HEK293T (cell line): ENCODE results near the gene CCDC14.

Experiments used
- FOXA1 ChIP-seq: fragments of 450-650 bp; IDR thresholded peaks from 2 replicates; pipeline ENCODE4 v1.6.1; 2016; ENCODE audit warnings: mild to moderate bottlenecking
- SP1 ChIP-seq: fragments of 450-650 bp; IDR thresholded peaks from 2 replicates; pipeline ENCODE4 v1.6.1; 2017
- ZNF384 ChIP-seq: fragments of 450-650 bp; IDR thresholded peaks from 2 replicates; pipeline ENCODE4 v1.6.1; 2016

- TF ChIP-seq SP1 (no peak), FOXA1 (no peak), ZNF384 (no peak)
These were observed 36.5 kb upstream of the CCDC14 start for GRCh38 chr3:123997543-123997942.
